Activated CD4-positive, alpha-beta T cell treated with anti-CD3 and anti-CD28 coated beads, Interleukin-2, Interleukin-6, amounts not matched to agents 100 ng/mL and 50 ng/mL, durations not matched to agents 16 hours and 8 hours (primary cell): Measurements from ENCODE around the gene PRRC2C.
"Not testable (repeated sequence)": the region's sequence is repeated elsewhere in the genome, so short reads cannot be mapped to it uniquely, and the experiment has no call there.

Experiments used
- DNase-seq: peaks from one replicate; pipeline ENCODE4 v3.0.0-alpha.2; 2020

PRRC2C gene

DNA sequence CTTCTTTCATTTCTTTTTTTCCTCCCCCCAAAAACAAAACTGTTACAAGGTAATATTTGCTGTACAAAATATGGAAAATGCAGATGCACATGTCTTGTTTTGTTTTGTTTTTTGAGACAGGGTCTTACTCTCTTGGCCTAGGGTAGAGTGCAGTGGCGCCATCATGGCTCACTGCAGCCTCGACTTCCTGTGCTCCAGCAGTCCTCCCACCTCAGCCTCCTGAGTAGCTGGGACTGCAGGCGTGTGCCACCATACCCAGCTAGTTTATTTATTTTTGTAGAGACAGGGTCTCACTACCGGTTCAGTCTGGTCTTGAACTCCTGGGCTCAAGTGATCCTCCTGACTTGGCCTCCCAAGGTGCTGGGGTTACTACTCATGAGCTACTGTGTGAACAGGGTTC lies 15.5 kb downstream of the PRRC2C start:
- DNase-seq: no peak

DNA sequence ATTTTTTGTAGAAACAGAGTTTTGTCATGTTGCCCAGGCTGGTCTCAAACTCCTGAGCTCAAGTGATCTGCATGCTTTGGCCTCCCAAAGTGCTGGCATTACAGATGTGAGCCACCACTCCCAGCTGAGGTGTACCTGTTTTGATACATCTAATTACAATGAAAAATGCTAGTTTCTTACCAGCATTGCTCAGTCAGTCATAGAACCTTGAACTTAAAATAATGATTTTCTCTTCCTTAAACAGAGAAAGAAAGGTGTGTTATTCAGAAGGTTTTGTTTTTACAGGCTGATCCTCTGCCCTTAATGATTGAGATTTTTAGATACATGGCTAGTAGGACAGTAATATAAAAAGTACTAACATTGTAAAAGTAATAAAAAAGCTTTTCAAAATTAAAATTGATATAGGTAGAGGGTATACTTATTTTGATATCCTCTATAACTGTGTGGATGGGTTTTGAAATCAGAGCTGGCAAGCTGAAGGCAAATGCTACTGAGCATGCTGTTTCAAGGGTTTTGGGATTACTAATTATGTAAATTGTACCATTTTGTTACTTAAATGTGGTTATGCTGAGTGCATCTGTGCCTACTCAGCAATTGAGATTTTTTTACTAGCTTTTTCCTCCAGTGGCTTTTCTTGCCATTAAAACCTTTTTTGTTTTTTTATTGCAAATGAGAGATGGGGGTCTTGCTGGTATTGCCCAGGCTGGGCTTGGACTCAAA lies 16.1 kb downstream of the PRRC2C start:
- DNase-seq: peak; percentile 46

DNA sequence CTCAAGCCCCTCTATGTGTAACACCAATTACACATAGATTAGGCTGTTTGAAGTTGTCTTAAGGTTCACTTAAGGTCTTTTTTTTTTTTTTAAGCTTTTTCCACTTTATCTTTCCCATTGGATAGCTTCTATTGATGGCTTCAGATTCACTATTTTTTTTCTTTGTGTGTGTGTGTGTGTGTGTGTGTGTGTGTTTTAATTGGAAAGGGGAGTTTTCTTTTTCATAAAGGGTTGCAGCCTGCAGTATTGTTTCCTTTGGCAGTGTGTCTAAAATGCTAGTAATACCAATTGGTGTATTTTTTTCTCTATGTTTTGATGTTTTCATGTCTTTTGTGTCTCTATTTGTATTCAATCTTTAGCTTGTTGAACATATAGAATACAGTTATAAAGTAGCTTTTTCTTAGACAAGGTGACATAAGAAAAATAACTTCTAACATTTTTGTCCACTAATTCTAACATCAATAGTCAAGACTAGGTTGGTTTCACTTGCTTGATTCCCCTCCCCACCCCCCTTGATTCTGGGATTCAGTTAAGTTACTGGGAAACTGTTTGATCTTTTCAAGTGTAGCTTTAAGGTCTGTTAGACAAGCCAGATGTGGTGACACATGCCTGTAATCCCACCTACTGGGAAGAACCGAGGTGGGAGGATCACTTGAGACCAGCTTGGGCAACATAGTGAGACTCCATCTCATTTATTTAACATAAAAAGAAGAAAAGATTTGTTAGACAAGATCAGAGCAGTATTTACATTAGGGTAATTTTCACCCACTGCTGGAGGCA lies 21.4 kb downstream of the PRRC2C start:
- no peak for DNase-seq

DNA sequence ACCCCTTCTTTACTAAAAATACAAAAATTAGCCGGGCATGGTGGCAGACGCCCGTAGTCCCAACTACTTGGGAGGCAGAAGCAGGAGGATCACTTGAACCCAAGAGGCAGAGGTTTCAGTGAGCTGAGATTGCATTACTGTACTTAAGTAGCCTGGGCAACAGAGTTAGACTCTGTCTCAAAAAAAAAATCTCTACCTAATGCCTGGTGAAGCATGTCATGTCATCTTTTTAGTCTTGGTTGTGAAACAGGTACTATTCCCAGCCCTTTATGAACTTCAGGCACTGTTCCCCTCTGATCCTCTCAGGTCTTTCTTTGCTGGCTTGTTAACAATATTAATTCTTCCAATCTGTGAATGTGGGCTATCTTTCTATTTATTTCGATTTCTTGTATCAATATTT lies 22.1 kb downstream of the PRRC2C start:
- DNase-seq: no peak

DNA sequence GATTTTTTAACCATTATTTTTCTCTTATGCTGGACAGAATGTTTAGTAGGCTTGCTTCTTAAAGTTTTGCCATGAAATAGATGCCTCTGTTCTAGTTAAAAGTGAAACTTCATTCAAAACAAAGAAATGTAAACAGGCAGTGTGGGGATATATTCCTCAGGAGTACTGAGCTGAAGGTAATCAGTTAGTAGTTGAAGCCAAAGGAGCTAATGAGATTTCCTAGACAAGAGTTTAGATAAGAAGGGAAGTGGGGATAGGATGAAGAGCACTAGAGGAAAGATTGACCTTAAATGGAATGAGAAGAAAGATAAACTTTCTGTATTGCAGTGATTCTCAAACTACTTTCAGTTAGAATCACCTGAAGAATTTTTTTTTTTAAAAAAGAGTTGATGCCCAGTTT lies 23.9 kb downstream of the PRRC2C start:
- DNase-seq: no peak

DNA sequence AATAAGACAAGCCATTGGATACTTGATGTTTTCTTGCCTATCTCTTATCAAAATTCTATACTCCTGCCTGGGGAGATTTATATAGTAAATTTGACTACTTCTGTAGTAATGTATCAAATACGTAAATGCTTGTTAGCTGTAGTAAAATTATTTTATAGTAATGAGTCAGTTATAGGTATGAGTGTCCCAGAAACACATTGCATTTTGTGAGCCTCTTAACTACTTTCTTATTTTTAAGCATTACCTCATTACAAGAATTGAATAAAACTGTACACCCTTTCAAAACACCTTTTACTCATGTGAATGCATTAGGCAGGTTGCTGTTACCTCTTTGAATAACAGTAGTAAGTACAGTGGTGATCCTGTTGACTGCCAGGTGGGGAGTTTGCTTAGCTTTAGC lies 28.4 kb downstream of the PRRC2C start:
- no peak for DNase-seq

DNA sequence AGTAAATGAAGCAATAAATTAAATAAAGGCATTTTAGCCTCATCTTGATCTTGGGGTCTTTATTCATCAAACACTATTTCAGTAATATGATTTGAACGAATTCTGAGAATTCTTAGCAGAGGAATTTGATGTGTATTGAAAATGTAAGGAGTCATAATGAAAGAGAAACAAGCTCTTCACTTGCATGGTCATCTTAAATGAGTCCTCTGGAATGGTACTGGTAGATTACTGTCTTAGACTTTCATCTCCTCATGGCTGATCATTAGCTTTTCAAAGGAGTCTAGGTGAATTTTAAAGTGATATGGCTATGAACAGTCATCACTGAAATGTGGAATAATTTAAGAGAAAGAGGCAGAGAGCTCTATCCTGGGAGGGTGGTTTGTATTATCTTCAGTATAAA lies 30.0 kb downstream of the PRRC2C start:
- DNase-seq: peak; percentile 39

DNA sequence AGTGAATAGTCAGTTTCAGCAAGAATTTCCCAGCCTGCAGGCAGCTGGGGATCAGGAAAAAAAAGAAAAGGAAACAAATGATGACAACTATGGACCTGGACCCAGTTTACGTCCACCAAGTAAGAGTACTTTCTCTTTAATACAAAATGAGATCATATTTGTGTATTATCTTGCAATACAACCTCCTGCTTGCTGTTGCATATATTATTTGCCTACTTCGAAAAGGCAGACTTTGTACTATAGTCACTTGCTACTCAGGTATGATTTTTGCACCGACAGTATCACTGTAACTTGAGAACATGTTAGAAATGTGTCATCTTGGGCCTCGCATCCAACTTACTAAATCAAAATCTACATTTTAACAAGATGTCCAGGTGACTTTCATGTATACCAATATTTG lies 30.4 kb downstream of the PRRC2C start:
- DNase-seq: no peak

DNA sequence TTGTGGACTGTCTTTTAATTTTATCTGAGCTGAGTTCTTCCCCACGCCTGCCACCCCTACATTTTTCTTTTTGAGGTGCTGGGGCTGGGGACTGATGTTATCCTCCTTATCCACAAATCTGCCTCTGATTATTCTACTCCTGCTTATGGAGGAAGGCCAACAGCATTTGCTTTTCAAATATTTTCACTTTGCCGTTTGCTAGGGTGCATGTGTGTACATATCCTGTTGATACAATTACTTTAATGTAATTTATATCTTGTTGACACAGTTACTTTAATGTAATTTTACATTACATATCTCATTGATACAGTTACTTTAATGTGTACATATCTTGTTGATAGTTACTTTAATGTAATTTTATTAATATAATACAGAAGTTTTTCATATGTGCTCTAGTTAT lies 36.2 kb downstream of the PRRC2C start:
- DNase-seq: no peak

DNA sequence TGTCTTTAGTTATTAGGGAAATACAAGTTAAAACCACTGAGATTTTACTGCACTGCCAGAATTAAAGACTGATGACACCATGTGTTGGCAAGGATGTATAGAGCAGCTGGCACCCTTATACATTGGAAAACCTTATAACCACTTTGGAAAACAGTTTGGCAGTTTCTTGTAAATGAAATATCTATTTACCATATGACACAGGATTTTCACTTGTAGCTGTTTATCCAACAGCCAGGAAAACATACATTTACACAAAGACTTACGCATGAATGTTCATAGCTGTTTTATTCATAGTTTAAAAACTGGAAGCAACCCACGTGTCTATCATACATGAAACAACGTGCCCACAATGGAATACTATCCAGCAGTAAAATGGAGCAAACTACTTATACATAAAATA lies 45.3 kb downstream of the PRRC2C start:
- DNase-seq: no peak

DNA sequence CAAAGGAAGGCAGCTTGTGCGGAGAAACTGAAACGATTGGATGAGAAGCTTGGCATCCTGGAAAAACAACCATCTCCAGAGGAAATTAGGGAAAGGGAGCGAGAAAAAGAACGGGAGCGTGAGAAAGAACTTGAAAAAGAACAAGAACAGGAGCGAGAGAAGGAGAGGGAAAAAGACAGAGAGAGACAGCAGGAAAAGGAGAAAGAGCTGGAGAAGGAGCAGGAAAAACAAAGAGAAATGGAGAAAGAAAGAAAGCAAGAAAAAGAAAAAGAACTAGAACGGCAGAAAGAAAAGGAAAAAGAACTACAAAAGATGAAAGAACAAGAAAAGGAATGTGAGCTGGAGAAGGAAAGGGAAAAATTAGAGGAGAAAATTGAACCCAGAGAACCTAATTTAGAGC lies 47.2 kb downstream of the PRRC2C start:
- DNase-seq: no peak

DNA sequence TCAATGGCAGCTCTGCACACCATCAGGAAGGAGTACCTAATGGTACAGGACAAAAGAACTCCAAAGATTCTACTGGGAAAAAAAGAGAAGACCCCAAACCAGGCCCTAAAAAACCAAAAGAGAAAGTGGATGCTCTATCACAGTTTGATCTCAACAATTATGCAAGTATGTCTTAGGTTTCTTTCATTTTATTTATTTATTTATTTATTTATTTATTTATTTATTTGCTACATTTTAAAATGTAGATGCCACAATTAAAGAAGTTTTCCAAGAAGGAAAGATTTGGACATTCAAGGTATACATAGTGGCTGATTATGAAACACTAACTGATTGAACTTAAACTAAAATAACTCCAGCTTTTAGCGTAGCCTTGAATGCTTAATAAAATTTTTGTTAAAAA lies 60.2 kb downstream of the PRRC2C start:
- no peak for DNase-seq

DNA sequence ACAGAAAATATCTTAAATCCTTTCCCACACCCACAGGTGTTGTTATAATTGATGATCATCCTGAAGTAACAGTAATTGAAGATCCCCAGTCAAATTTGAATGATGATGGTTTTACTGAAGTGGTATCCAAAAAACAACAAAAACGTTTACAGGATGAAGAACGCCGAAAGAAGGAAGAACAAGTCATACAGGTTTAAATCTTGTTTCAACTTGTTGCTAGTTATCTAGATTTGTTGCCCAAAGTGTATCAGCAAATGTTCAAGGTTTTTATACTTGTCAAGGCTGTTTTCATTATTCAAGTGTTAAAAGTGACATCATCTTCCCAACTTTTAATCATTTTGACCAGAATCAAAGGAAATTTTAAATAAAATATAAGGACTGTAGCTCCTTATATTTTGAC lies 64.7 kb downstream of the PRRC2C start:
- DNase-seq: no peak

DNA sequence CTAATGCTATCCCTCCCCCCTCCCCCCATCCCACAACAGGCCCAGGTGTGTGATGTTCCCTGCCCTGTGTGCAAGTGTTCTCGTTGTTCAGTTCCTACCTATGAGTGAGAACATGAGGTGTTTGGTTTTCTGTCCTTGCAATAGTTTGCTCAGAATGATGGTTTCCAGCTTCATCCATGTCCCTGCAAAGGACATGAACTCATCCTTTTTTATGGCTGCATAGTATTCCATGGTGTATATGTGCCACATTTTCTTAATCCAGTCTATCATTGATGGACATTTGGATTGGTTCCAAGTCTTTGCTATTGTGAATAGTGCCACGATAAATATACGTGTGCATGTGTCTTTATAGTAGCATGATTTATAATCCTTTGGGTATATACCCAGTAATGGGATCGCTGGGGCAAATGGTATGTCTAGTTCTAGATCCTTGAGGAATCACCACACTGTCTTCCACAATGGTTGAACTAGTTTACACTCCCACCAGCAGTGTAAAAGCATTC lies 65.3 kb downstream of the PRRC2C start:
- not testable (repeated sequence) for DNase-seq

DNA sequence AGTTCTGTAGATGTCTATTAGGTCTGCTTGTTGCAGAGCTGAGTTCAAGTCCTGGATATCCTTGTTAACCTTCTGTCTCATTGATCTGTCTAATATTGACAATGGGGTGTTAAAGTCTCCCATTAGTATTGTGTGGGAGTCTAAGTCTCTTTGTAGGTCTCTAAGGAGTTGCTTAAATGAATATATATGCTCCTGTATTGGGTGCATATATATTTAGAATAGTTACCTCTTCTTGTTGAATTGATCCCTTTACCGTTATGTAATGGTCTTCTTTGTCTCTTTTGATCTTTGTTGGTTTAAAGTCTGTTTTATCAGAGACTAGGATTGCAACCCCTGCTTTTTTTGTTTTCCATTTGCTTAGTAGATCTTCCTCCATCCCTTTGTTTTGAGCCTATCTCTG lies 68.6 kb downstream of the PRRC2C start:
- not testable (repeated sequence) for DNase-seq

DNA sequence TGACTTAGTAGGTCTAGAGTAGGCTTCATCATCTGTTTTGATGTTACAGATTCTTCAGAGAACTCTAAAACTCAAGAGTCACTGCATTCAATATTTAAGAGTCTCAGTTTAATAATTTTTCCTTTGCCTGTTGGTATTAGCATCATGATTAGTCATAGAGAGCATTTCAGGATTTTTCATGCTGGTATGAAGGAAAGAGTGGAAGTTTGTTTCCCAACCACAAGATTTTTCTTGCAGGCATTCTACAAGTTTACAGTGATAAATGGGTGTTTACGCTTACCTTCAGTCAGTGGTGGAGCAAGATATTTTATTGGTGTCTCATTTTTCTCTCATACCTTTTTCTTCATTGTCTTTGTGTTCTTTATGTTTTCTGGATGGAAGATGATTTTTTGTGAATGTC lies 78.3 kb downstream of the PRRC2C start:
- DNase-seq: no peak

DNA sequence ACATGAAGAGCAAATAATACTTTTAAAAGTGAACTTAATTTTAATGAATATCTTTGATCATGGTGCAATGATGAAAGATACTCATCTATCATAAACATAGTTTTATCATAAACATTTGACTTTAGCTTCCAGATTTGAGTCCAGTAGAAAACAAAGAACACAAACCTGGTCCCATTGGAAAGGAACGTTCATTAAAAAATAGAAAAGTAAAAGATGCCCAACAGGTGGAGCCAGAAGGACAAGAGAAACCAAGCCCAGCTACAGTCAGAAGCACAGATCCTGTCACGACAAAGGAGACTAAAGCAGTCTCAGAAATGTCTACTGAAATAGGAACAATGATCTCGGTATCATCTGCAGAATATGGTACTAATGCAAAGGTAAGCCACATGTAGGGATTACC lies 81.1 kb downstream of the PRRC2C start:
- no peak for DNase-seq

DNA sequence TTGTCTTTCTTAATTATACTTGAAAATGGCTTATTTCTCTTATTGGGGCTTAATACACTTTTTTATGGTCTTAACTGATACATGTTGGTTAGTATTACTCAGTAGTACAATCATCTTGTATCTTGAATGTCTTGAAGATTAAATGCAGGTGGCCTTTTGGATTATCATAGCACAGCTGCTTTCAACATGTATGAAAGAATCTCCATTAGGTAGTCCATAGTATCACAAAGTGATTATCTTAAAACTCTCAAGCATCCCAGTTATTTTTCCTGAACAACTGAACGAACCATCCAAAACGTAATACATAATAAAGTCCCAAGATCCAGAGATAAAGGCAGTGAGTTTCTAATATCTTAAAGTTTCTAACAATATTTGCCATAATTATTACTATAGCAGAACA lies 85.0 kb downstream of the PRRC2C start:
- no peak for DNase-seq

DNA sequence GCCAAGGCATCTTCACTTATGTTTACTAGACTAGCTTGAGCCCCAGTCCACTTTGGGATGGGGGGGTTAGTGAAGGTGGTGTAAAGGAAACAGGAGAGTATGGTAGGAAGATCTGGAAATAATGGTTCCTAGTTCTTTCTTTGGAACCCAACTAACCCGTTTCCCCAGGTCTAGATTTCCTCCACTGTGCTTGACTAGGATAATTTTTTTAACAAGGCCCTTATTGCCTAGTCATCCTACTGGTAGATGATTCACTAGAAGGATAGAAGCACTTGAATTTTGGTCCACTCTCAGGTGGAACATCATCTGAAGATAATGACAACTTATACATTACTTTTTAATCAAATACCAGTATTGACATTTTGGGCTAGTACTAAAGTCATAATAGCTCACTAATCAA lies 90.8 kb downstream of the PRRC2C start:
- no peak for DNase-seq

DNA sequence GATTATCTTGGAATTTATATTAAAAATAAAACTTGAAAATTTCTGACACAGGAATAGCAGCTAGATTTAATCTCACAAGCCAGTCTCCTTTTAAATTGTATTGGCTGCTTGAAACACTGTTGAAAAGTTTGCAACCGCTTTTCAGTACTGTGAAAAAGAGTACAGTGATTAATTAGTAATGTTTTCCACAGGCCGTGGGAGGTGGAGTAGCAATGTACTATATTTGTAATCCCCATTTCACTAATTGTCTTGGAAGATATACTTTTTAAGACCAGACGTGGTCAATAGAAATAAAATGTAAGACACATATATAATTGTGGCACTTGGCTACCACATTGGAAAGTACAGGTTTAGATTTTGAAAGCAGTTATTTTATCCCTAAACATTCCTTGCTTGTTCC lies 95.9 kb downstream of the PRRC2C start:
- DNase-seq: no peak

DNA sequence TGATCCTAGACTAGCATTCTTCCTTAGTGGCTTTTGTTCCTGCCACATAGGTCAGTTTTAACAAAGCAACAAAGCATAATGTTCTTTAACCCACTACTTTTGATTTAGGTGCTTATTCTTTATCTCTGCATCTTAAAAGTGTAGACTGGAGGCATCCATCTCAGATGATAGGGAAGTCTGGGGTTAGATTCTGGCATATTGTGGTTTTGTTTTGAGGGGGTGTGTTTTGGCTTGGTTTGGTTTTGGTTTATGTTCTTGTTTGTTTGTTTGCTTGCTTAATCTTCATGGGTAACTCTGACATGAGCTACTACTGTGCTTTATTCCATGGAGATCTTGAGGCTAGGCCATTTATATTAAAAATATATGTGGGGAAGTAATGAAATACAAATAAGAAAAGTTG lies 96.4 kb downstream of the PRRC2C start:
- DNase-seq: no peak

DNA sequence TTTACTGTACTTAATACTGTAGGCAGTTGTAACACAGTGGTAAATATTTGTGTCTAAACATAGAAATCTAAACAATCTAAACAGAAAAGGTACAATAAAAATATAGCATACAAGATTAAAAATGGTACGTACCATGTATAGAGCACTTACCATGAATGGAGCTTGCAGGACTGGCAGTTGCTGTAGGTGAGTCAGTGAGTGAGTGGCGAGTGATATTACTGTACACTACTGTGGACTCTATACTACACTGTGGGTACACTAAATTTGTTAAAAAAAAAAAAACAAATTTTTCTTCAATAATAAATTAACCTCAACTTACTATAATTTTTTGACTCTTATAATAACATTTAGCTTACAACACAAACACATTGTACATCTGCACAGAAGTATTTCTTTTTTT lies 97.3 kb downstream of the PRRC2C start:
- DNase-seq: no peak

DNA sequence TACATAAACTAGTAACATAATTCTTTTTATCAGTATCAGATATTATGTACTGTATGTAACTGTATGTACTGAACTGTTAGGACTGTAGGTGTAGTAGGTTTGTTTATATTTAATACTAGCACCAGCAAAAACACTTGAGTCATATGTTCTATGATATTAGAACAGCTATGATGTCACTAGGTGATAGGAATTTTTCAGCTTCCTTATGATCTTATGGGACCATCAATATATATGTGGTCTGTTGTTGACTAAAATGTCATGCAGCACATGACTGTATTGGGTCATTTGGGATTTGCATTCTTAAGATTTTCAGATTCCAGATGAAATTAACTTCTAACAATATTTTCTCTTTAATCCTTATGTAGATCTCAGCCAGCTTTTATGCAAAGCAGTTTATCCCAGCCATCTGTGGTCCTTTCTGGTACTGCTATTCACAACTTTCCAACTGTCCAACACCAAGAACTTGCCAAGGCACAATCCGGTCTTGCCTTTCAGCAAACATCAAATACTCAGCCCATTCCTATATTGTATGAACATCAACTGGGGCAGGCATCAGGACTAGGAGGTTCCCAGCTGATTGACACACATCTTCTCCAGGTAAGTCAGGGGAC lies 98.4 kb downstream of the PRRC2C start:
- no peak for DNase-seq

DNA sequence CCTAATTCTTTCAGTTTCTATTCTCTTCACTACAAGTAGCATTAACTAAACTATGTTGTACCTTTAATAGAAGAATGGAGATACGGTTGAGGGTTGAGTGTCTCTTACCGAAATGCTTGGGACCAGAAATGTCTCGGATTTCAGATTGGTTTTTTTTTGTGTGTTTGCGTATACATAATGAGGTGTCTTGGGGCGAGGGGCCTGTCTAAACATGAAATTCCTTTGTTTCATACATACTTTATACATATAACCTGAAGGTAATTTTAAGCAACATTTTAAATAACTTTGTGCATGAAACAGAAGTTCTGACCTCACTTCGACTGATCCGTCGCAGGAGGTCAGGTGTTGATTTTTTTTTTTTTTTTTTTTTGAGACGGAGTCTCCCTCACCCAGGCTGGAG lies 100.4 kb downstream of the PRRC2C start:
- DNase-seq: no peak
